Neural progenitor cell (in vitro differentiated cells): ENCODE data around the gene MAP1LC3B2. TPM values are rescaled to one million over a fixed set of nuclear protein-coding genes. Genes with fewer than 3 reads are reported as not detected.
A peak's percentile ranks its signal among the peaks of the same experiment; 100 is the strongest.

Experiments used
- DNase-seq: peaks from one replicate; pipeline ENCODE4 v3.0.0-alpha.2; 2016; ENCODE audit warnings: low spot score
- H2AFZ ChIP-seq: fragments of 200-600 bp; sonication (generic); replicated peaks from 2 replicates; pipeline ENCODE4 v1.6.1; 2016; ENCODE audit warnings: antibody characterized with exemption
- H3F3A ChIP-seq: fragments of 200-600 bp; sonication (generic); 2 replicates; pipeline ENCODE4 v1.6.1; 2016; ENCODE audit warnings: antibody characterized with exemption, low read depth
- H3K27ac ChIP-seq: fragments of 200-600 bp; sonication (generic); 2 replicates; pipeline ENCODE4 v1.5.1; 2016; ENCODE audit warnings: mild to moderate bottlenecking
- H3K27me3 ChIP-seq: fragments of 200-600 bp; sonication (generic); 2 replicates; pipeline ENCODE4 v1.6.1; 2016; ENCODE audit warnings: mild to moderate bottlenecking, moderate library complexity
- H3K36me3 ChIP-seq: fragments of 200-600 bp; sonication (generic); 2 replicates; pipeline ENCODE4 v1.5.1; 2016
- H3K4me1 ChIP-seq: fragments of 200-600 bp; sonication (generic); 2 replicates; pipeline ENCODE4 v1.6.1; 2016; ENCODE audit warnings: mixed run types
- H3K4me2 ChIP-seq: fragments of 200-600 bp; sonication (generic); 2 replicates; pipeline ENCODE4 v1.6.1; 2016
- H3K4me3 ChIP-seq: fragments of 200-600 bp; sonication (generic); 2 replicates; pipeline ENCODE4 v1.5.1; 2016
- H3K79me2 ChIP-seq: fragments of 200-600 bp; sonication (generic); 2 replicates; pipeline ENCODE4 v1.6.1; 2016; ENCODE audit warnings: low read depth
- H3K9ac ChIP-seq: fragments of 200-600 bp; sonication (generic); 2 replicates; pipeline ENCODE4 v1.6.1; 2016
- H3K9me3 ChIP-seq: fragments of 200-600 bp; sonication (generic); 2 replicates; pipeline ENCODE4 v1.5.1; 2016; ENCODE audit warnings: low read depth
- H4K20me1 ChIP-seq: fragments of 200-600 bp; sonication (generic); 2 replicates; pipeline ENCODE4 v1.6.1; 2016; ENCODE audit warnings: low read depth
- H3K27ac Mint-ChIP-seq: 3 replicates; pipeline ENCODE4 v1.8.0; 2021; ENCODE audit warnings: mixed read lengths
- H3K27me3 Mint-ChIP-seq: 2 replicates; pipeline ENCODE4 v1.8.0; 2022; ENCODE audit warnings: low read depth, mild to moderate bottlenecking, inconsistent platforms, moderate library complexity, mixed read lengths; ENCODE audit not compliant: insufficient read depth
- H3K36me3 Mint-ChIP-seq: 3 replicates; pipeline ENCODE4 v1.8.0; 2021; ENCODE audit warnings: mixed read lengths
- H3K4me1 Mint-ChIP-seq: 3 replicates; pipeline ENCODE4 v1.8.0; 2021; ENCODE audit warnings: mixed read lengths
- H3K4me3 Mint-ChIP-seq: 3 replicates; pipeline ENCODE4 v1.8.0; 2021; ENCODE audit warnings: mild to moderate bottlenecking, moderate library complexity, mixed read lengths
- H3K9me3 Mint-ChIP-seq: 3 replicates; pipeline ENCODE4 v1.8.0; 2020; ENCODE audit warnings: mixed read lengths
- EZH2 ChIP-seq: fragments of 200-600 bp; sonication (generic); IDR thresholded peaks from 2 replicates; pipeline ENCODE4 v1.6.1; 2017; ENCODE audit warnings: antibody characterized with exemption, mild to moderate bottlenecking, moderate library complexity
- EZH2phosphoT487 ChIP-seq: fragments of 200-600 bp; sonication (generic); IDR thresholded peaks from 2 replicates; pipeline ENCODE4 v1.6.1; 2017; ENCODE audit warnings: antibody characterized with exemption
- total RNA-seq: library from RNA; depleted of rRNA; stranded (reverse); fragments of >200 nt; gene quantifications from 2 replicates; pipeline ENCODE4 v1.2.3, GENCODE V29; 2015; ENCODE audit warnings: low replicate concordance
- TF ChIP-seq, protein P1 (sequence below): fragments of 200-600 bp; sonication (generic); IDR thresholded peaks from 2 replicates; pipeline ENCODE4 v1.5.1; 2017; ENCODE audit warnings: antibody characterized with exemption, mild to moderate bottlenecking

The MAP1LC3B2 gene
- total RNA-seq, 1 donor from 2014 or later = 0.39 TPM

DNA sequence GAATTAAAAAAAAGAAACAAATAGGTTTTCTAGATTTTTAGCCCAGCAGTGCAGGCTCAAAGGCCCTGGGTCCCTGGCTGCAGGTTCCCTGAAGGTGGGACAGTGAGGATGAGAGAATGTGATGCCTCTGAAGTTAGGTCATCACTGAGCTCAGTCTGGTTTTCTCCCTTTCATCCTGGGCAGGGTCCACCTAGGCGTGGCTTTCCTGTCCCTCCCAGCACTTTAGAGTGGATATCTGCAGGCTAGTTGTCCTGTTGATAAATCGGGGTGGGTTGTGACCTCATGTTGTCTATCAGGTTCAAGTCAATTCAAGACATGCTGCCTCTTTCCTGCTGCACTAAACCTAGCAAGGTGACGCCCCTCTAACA lies 60.9 kb downstream of the MAP1LC3B2 start:
- peaks cover 22% of the 10 kb centered on the region for H3K27me3 Mint-ChIP-seq
- Histone ChIP-seq H3K4me3 (no peak overlapping the region), H2AFZ (peak overlapping the region; percentile 6)

DNA sequence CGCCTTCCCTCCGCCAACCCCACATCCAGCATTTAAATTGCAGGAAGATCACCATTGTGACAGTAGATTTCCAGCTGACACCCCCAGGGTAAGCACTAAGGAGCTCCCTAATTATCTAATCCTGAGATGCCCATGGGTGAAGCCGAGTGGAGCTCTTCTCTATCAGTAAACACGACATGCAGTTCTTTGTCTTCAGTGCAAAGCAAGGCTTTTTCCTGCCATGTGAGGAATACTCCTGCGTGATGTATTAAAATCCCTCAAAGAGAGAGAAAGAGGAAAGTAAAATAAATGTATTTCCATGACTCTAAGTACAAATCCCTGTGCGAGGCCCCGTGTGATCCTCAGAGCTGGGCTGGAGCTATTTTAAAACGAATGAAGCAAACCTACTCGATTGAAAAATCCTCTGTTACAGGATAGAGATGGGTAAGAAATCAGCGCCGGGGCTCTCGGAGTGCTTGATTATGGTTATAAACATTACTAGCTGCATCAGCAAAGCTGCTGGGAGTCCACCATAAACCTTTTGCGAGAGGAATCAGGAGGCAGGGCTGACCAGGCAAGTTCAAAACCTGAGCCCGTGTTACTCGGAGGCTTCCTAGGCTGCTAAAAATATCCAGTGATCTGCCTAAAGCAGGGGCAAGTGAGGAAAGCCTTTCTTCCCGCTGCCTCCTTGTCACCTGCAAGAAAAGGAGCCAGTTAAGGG lies 61.5 kb downstream of the MAP1LC3B2 start:
- Histone ChIP-seq H3K9ac (no peak overlapping the region), H3K79me2 (no peaks in the 10 kb centered on the region), H3F3A (peaks cover 14% of the 10 kb centered on the region)

More for the DNA sequence above, 60.9 kb downstream of the MAP1LC3B2 start:
- Histone ChIP-seq H3K4me1 (peaks cover 21% of the 10 kb centered on the region), H3K79me2 (no peaks in the 10 kb centered on the region), H4K20me1 (no peaks in the 10 kb centered on the region), H3K9ac (no peak overlapping the region), H3K27me3 (no peaks in the 10 kb centered on the region), H3K4me2 (no peak overlapping the region), H3K27ac (no peak overlapping the region), H3K36me3 (no peaks in the 10 kb centered on the region), H3F3A (peaks cover 19% of the 10 kb centered on the region), H3K9me3 (no peaks in the 10 kb centered on the region)
- no peak overlapping the region for H3K4me3 Mint-ChIP-seq
- peaks cover 24% of the 10 kb centered on the region for H3K4me1 Mint-ChIP-seq
- peaks cover 9% of the 10 kb centered on the region for H3K9me3 Mint-ChIP-seq
- no peak for DNase-seq
- H3K36me3 Mint-ChIP-seq = peaks cover 2% of the 10 kb centered on the region
- H3K27ac Mint-ChIP-seq = no peak overlapping the region
- TF ChIP-seq, protein P1, sequence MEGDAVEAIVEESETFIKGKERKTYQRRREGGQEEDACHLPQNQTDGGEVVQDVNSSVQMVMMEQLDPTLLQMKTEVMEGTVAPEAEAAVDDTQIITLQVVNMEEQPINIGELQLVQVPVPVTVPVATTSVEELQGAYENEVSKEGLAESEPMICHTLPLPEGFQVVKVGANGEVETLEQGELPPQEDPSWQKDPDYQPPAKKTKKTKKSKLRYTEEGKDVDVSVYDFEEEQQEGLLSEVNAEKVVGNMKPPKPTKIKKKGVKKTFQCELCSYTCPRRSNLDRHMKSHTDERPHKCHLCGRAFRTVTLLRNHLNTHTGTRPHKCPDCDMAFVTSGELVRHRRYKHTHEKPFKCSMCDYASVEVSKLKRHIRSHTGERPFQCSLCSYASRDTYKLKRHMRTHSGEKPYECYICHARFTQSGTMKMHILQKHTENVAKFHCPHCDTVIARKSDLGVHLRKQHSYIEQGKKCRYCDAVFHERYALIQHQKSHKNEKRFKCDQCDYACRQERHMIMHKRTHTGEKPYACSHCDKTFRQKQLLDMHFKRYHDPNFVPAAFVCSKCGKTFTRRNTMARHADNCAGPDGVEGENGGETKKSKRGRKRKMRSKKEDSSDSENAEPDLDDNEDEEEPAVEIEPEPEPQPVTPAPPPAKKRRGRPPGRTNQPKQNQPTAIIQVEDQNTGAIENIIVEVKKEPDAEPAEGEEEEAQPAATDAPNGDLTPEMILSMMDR = no peak
- TF ChIP-seq EZH2 = no peak
- TF ChIP-seq EZH2phosphoT487 = no peak

DNA sequence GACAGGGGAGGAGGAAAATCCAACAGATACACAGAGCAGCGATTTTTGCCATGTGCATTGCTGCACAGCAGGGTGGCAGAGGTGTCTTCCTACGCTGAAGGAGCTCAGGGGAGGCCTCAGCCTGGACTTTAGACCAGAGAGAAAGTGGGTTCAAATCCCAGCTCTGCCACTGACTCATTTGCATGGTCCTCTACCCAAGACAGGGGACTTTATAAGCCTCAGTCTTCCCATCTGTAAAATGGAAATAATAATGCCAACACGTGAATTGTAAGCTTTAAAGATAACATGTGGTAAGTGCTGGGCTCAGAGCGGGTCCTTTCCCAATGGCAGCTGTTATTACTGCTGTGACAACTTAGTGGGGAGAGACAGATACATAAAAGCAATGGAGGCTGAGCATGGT lies 62.0 kb downstream of the MAP1LC3B2 start:
- Histone ChIP-seq H3K9ac (no peak overlapping the region), H4K20me1 (no peaks in the 10 kb centered on the region), H3K4me2 (no peak overlapping the region), H3F3A (peaks cover 8% of the 10 kb centered on the region), H3K27me3 (no peaks in the 10 kb centered on the region), H2AFZ (no peak overlapping the region), H3K4me1 (peaks cover 10% of the 10 kb centered on the region), H3K9me3 (no peaks in the 10 kb centered on the region), H3K27ac (no peak overlapping the region), H3K4me3 (no peak overlapping the region), H3K79me2 (no peaks in the 10 kb centered on the region), H3K36me3 (no peaks in the 10 kb centered on the region)
- H3K4me3 Mint-ChIP-seq = no peak overlapping the region
- no peak overlapping the region for H3K27ac Mint-ChIP-seq
- DNase-seq = no peak
- peaks cover 2% of the 10 kb centered on the region for H3K36me3 Mint-ChIP-seq
- peaks cover 17% of the 10 kb centered on the region for H3K27me3 Mint-ChIP-seq
- H3K4me1 Mint-ChIP-seq = peaks cover 17% of the 10 kb centered on the region
- TF ChIP-seq EZH2 = no peak
- TF ChIP-seq, protein P1 = no peak
- TF ChIP-seq EZH2phosphoT487 = no peak
- peaks cover 9% of the 10 kb centered on the region for H3K9me3 Mint-ChIP-seq

More for the DNA sequence above, 61.5 kb downstream of the MAP1LC3B2 start:
- Histone ChIP-seq H3K4me2 (no peak overlapping the region), H3K9me3 (no peaks in the 10 kb centered on the region), H2AFZ (peak overlapping the region; percentile 6), H4K20me1 (no peaks in the 10 kb centered on the region), H3K36me3 (no peaks in the 10 kb centered on the region), H3K4me1 (peaks cover 16% of the 10 kb centered on the region), H3K27ac (no peak overlapping the region), H3K4me3 (no peak overlapping the region), H3K27me3 (no peaks in the 10 kb centered on the region)
- H3K9me3 Mint-ChIP-seq = peaks cover 9% of the 10 kb centered on the region
- peaks cover 2% of the 10 kb centered on the region for H3K36me3 Mint-ChIP-seq
- no peak for DNase-seq
- H3K27me3 Mint-ChIP-seq = peaks cover 20% of the 10 kb centered on the region
- no peak overlapping the region for H3K4me3 Mint-ChIP-seq
- H3K27ac Mint-ChIP-seq = no peak overlapping the region
- no peak for TF ChIP-seq EZH2
- no peak for TF ChIP-seq EZH2phosphoT487
- TF ChIP-seq, protein P1 = no peak
- peaks cover 21% of the 10 kb centered on the region for H3K4me1 Mint-ChIP-seq
